ENCODE data around the gene AHRR. TPM values are rescaled to one million over a fixed set of nuclear protein-coding genes. Genes with fewer than 3 reads are reported as not detected.

Gene AHRR
- polyA plus RNA-seq, 3 donors = 0.15 TPM; not detected in 1

DNA sequence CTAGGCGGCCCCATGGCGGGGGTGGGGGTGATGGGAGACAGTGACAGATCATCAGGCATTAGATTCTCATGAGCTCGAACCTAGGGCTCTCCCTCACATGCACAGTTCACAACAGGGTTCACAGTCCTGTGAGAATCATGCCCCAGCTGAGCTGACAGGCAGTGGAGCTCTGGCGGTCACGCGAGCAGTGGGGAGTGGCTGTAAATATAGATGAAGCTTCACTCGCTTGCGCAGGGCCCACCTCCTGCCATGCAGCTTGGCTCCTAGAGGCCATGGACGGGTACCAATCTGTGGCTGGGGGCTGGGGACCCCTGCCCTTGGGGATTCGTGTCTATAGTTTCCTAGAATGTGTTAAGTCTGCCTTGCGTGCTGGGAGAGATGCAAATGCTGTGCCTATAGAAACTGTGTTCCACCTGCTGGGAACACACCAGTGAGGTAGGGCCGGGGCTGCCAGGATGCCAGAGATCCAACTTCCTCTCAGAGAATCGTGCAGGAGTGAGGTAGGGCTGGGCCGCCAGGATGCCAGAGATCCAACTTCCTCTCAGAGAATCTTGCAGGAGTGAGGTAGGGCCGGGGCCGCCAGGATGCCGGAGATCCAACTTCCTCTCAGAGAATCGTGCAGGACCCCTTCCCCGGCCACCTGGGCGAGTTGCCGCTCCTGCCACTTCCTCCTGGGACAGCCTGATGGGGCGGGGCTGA is 107.4 kb downstream of the AHRR start:
- DNase-seq = peak in 1 of 3 donors; percentile 2
- no peak overlapping the region for H3K4me3 Mint-ChIP-seq
- 73% methylated on average over 17 of the region's 22 CpGs for WGBS (ENCODE audit: insufficient coverage)

DNA sequence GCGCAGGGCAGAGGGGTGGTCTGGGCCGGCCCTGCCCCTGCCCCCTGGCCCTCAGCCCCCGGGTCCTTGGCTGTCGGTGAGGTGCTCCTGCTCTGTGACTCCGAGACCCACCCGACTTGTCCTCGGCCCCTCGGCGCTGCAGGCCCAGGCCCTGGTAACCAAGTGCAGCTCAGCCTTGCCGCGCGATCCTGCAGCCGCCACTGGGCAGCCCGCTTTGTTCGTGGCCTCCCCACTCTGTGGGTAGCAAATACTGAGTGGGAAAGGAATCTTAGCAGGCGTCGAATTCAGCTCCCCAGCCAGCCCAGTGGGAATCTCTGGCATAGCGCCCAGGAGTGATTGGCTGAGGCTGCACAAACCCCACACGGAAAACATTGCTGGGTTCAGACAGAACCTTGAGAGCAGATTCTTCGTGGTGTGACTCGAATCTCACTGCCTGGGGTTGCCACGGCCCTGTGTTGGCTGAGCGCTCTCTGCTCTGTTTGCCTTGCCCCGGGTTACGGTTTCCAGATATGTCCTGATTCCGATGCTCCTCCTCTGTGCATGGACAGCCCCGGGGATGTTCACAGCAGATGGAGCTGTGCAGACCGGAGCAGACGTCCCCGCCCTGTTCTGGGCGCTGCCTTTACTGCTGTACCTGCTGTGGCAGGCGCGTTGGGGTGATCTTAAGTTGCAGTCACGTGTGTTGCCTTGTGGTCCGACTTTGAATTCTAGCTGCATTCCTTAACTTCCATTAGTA is 108.1 kb downstream of the AHRR start:
- 93% methylated on average over 35 of the region's 35 CpGs for WGBS (ENCODE audit: insufficient coverage)
- no peak overlapping the region for H3K4me2 ChIP-seq (replicated peaks; ENCODE audit: extremely low read depth, low read length, poor library complexity, severe bottlenecking)
- H3K27me3 ChIP-seq (ENCODE audit: control insufficient read depth in 2 of 2, insufficient read depth in 2 of 2, low read length in 2 of 2) = no peaks in the 10 kb centered on the region
- H2AFZ ChIP-seq (ENCODE audit: insufficient read depth, low read depth, low read length, poor library complexity, severe bottlenecking) = no peak overlapping the region
- H3K9ac ChIP-seq (ENCODE audit: insufficient read depth, low read length, poor library complexity, severe bottlenecking) = no peak overlapping the region
- H3K79me2 ChIP-seq (ENCODE audit: insufficient read depth, low read length) = no peaks in the 10 kb centered on the region
- no peaks in the 10 kb centered on the region for H3K36me3 Mint-ChIP-seq
- H3K9me3 ChIP-seq (replicated peaks in 1 of 2; ENCODE audit: control insufficient read depth in 1 of 2, insufficient read depth in 1 of 2, low read length in 2 of 2) = no peaks in the 10 kb centered on the region
- H3K4me1 ChIP-seq (ENCODE audit: control insufficient read depth in 1 of 2, insufficient read depth in 2 of 2, low read length in 2 of 2) = peaks cover 4 to 5% of the 10 kb centered on the region in 2 donors
- H3K4me3 Mint-ChIP-seq = peak overlapping the region; percentile 36 to 37
- H3K4me3 ChIP-seq (replicated peaks in 1 of 3; ENCODE audit: low read depth in 2 of 3, low read length in 3 of 3) = no peak overlapping the region
- peaks cover 5% of the 10 kb centered on the region for H3K4me1 Mint-ChIP-seq
- DNase-seq = no peak
- intact Hi-C loops (cut with micrococcal nuclease) = loop anchor here in 1 of 2 donors (2.0 kb wide), 1 partner anchor 113 kb away; no protein-coding TSS in a partner anchor
- peak overlapping the region in 1 of 7 donors; percentile 50 for H3K27ac Mint-ChIP-seq
- H3K27me3 Mint-ChIP-seq (ENCODE audit: low read depth in 3 of 3) = peaks cover 13 to 15% (median 14%) of the 10 kb centered on the region in 3 donors
- H3K36me3 ChIP-seq (replicated peaks in 1 of 2; ENCODE audit: control insufficient read depth in 1 of 2, insufficient read depth in 2 of 2, low read length in 2 of 2) = no peaks in the 10 kb centered on the region
- peaks cover 0 to 4% (median 0%) of the 10 kb centered on the region in 7 donors for H3K9me3 Mint-ChIP-seq
- no peaks in the 10 kb centered on the region for H4K20me1 ChIP-seq (ENCODE audit: insufficient read depth, low read length)
- TF ChIP-seq, protein P1, sequence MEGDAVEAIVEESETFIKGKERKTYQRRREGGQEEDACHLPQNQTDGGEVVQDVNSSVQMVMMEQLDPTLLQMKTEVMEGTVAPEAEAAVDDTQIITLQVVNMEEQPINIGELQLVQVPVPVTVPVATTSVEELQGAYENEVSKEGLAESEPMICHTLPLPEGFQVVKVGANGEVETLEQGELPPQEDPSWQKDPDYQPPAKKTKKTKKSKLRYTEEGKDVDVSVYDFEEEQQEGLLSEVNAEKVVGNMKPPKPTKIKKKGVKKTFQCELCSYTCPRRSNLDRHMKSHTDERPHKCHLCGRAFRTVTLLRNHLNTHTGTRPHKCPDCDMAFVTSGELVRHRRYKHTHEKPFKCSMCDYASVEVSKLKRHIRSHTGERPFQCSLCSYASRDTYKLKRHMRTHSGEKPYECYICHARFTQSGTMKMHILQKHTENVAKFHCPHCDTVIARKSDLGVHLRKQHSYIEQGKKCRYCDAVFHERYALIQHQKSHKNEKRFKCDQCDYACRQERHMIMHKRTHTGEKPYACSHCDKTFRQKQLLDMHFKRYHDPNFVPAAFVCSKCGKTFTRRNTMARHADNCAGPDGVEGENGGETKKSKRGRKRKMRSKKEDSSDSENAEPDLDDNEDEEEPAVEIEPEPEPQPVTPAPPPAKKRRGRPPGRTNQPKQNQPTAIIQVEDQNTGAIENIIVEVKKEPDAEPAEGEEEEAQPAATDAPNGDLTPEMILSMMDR (IDR thresholded peaks at IDR 0.05) = no peak
- no peak overlapping the region for H3K27ac ChIP-seq (ENCODE audit: low read depth in 1 of 2, low read length in 2 of 2)

More for the DNA sequence above, 107.4 kb downstream of the AHRR start:
- Mint-ChIP-seq H3K27ac (no peak overlapping the region), H3K27me3 (ENCODE audit: low read depth in 3 of 3) (peaks cover 13 to 15% (median 14%) of the 10 kb centered on the region in 3 donors), H3K36me3 (no peaks in the 10 kb centered on the region), H3K9me3 (peaks cover 0 to 4% (median 0%) of the 10 kb centered on the region in 7 donors), H3K4me1 (peaks cover 8% of the 10 kb centered on the region)
- TF ChIP-seq, protein P1 (IDR thresholded peaks at IDR 0.05) = no peak
- intact Hi-C loops (cut with micrococcal nuclease) = no loop called here
- Histone ChIP-seq H4K20me1 (ENCODE audit: insufficient read depth, low read length) (no peaks in the 10 kb centered on the region), H3K27me3 (ENCODE audit: control insufficient read depth in 2 of 2, insufficient read depth in 2 of 2, low read length in 2 of 2) (no peaks in the 10 kb centered on the region), H3K36me3 (replicated peaks in 1 of 2; ENCODE audit: control insufficient read depth in 1 of 2, insufficient read depth in 2 of 2, low read length in 2 of 2) (no peaks in the 10 kb centered on the region), H3K9ac (ENCODE audit: insufficient read depth, low read length, poor library complexity, severe bottlenecking) (no peak overlapping the region), H3K79me2 (ENCODE audit: insufficient read depth, low read length) (no peaks in the 10 kb centered on the region), H3K4me2 (replicated peaks; ENCODE audit: extremely low read depth, low read length, poor library complexity, severe bottlenecking) (no peak overlapping the region), H3K4me3 (replicated peaks in 1 of 3; ENCODE audit: low read depth in 2 of 3, low read length in 3 of 3) (no peak overlapping the region), H3K27ac (ENCODE audit: low read depth in 1 of 2, low read length in 2 of 2) (no peak overlapping the region), H3K4me1 (ENCODE audit: control insufficient read depth in 1 of 2, insufficient read depth in 2 of 2, low read length in 2 of 2) (peaks cover 11 to 12% of the 10 kb centered on the region in 2 donors), H3K9me3 (replicated peaks in 1 of 2; ENCODE audit: control insufficient read depth in 1 of 2, insufficient read depth in 1 of 2, low read length in 2 of 2) (no peaks in the 10 kb centered on the region), H2AFZ (ENCODE audit: insufficient read depth, low read depth, low read length, poor library complexity, severe bottlenecking) (no peak overlapping the region)
